Upper lobe of left lung (tissue), 4 donors: ENCODE data around the gene SFMBT2.
"Not testable (repeated sequence)": the region's sequence is repeated elsewhere in the genome, so short reads cannot be mapped to it uniquely, and the experiment has no call there.

Experiments
- CTCF ChIP-seq, 6 experiments: fragments of 450-650 bp in 4 of 6; fragments of 200-600 bp in 2 of 6; sonication (generic) in 2 of 6; IDR thresholded peaks; one replicate each; pipeline ENCODE4 v1.5.1; 2016 to 2019; ENCODE audit warnings: antibody characterized with exemption in 6 of 6
- POLR2A ChIP-seq, 4 donors: fragments of 450-650 bp; IDR thresholded peaks; one replicate each; pipeline ENCODE4 v1.5.1; 2016 to 2017; ENCODE audit warnings: antibody characterized with exemption in 4 of 4, mild to moderate bottlenecking in 2 of 4

- not testable (repeated sequence) for TF ChIP-seq CTCF, POLR2A (IDR thresholded peaks at IDR 0.05)
Observed at GRCh38 chr10:7190772-7191171, 220.1 kb downstream of the SFMBT2 start.
